Liver (tissue), 9 donors: Measurements from ENCODE around the gene PPARD. TPM values are rescaled to one million over a fixed set of nuclear protein-coding genes. Genes with fewer than 3 reads are reported as not detected.

Source experiments
- DNase-seq: peaks from one replicate; pipeline ENCODE4 v3.0.0-alpha.2; 2017; ENCODE audit warnings: low spot score
- H3K27ac ChIP-seq, 2 donors: one replicate each; pipeline ENCODE4 v1.7.0; 2013; ENCODE audit warnings: inconsistent platforms in 2 of 2, low read length in 2 of 2, control low read depth in 1 of 2, low read depth in 1 of 2, mild to moderate bottlenecking in 1 of 2
- H3K27me3 ChIP-seq, 4 donors: one replicate each; pipeline versions ENCODE4 v1.6.1 to v1.7.0; 2013; ENCODE audit warnings: low read length in 3 of 4, inconsistent platforms in 1 of 4, mild to moderate bottlenecking in 1 of 4, moderate library complexity in 1 of 4; ENCODE audit not compliant: control insufficient read depth in 4 of 4, insufficient read depth in 4 of 4
- H3K36me3 ChIP-seq, 4 donors: one replicate each; pipeline versions ENCODE4 v1.6.1 to v1.7.0; 2013; ENCODE audit warnings: low read length in 3 of 4, mild to moderate bottlenecking in 3 of 4, low read depth in 1 of 4, moderate library complexity in 1 of 4; ENCODE audit not compliant: control insufficient read depth in 4 of 4, insufficient read depth in 3 of 4
- H3K4me1 ChIP-seq, 4 donors: one replicate each; pipeline versions ENCODE4 v1.6.1 to v1.7.0; 2013; ENCODE audit warnings: low read length in 3 of 4, mild to moderate bottlenecking in 3 of 4, moderate library complexity in 1 of 4; ENCODE audit not compliant: control insufficient read depth in 4 of 4, insufficient read depth in 4 of 4
- H3K4me3 ChIP-seq, 3 donors: one replicate each; pipeline versions ENCODE4 v1.6.1 to v1.7.0; 2013; ENCODE audit warnings: low read length in 3 of 3, control low read depth in 1 of 3, low read depth in 1 of 3, mild to moderate bottlenecking in 1 of 3
- H3K9ac ChIP-seq, 2 donors: one replicate each; pipeline ENCODE4 v1.7.0; 2013; ENCODE audit warnings: low read length in 2 of 2, mild to moderate bottlenecking in 2 of 2, moderate library complexity in 2 of 2, control low read depth in 1 of 2, low read depth in 1 of 2
- H3K9me3 ChIP-seq, 4 donors: one replicate each; pipeline versions ENCODE4 v1.6.1 to v1.7.0; 2013; ENCODE audit warnings: low read length in 3 of 4; ENCODE audit not compliant: control insufficient read depth in 4 of 4
- ATF3 ChIP-seq: IDR thresholded peaks from 2 replicates; pipeline ENCODE4 v1.6.1; 2016; ENCODE audit warnings: antibody characterized with exemption
- CTCF ChIP-seq: fragments of 150-350 bp; IDR thresholded peaks from 2 replicates; pipeline ENCODE4 v1.5.1; 2017; ENCODE audit warnings: improper control_type of control experiment, low read depth, low read length; ENCODE audit not compliant: missing input control
- EGR1 ChIP-seq, 2 donors: IDR thresholded peaks; 2 replicates each; pipeline ENCODE4 v1.6.1; 2016 to 2018; ENCODE audit warnings: antibody characterized with exemption in 2 of 2, low read depth in 2 of 2
- HNF4A ChIP-seq, 2 donors: conservative IDR thresholded peaks; 2 replicates each; pipeline ENCODE4 v1.6.1; 2016; ENCODE audit warnings: antibody characterized with exemption in 2 of 2, mild to moderate bottlenecking in 2 of 2
- HNF4G ChIP-seq: IDR thresholded peaks from 2 replicates; pipeline ENCODE4 v1.6.1; 2016; ENCODE audit warnings: antibody characterized with exemption
- JUND ChIP-seq, 2 donors: IDR thresholded peaks; 2 replicates each; pipeline ENCODE4 v1.6.1; 2016; ENCODE audit warnings: antibody characterized with exemption in 2 of 2
- MAX ChIP-seq: IDR thresholded peaks from 2 replicates; pipeline ENCODE4 v1.6.1; 2016; ENCODE audit warnings: antibody characterized with exemption
- NR2F2 ChIP-seq: IDR thresholded peaks from 2 replicates; pipeline ENCODE4 v1.6.1; 2016; ENCODE audit warnings: antibody characterized with exemption
- RAD21 ChIP-seq, 2 donors: IDR thresholded peaks; 2 replicates each; pipeline ENCODE4 v1.6.1; 2016; ENCODE audit warnings: antibody characterized with exemption in 2 of 2, mild to moderate bottlenecking in 2 of 2
- REST ChIP-seq: IDR thresholded peaks from 2 replicates; pipeline ENCODE4 v1.6.1; 2016; ENCODE audit warnings: antibody characterized with exemption, mild to moderate bottlenecking
- SP1 ChIP-seq: IDR thresholded peaks from 2 replicates; pipeline ENCODE4 v1.6.1; 2018; ENCODE audit warnings: antibody characterized with exemption, mild to moderate bottlenecking
- YY1 ChIP-seq: IDR thresholded peaks from 2 replicates; pipeline ENCODE4 v1.6.1; 2016; ENCODE audit warnings: antibody characterized with exemption, mild to moderate bottlenecking
- ZBTB33 ChIP-seq: IDR thresholded peaks from 2 replicates; pipeline ENCODE4 v1.6.1; 2016; ENCODE audit warnings: antibody characterized with exemption
- WGBS: extraction: QIAGEN DNeasy Blood & Tissue Kit; methylation state at CpG from one replicate; pipeline ENCODE4 v1.1.7; 2013; 5-methylcytosine and 5-hydroxymethylcytosine counted together
- polyA plus RNA-seq, 2 donors: library from polyadenylated mRNA; stranded (reverse) in 1 of 2; unstranded in 1 of 2; fragments of 200-250 nt in 1 of 2; fragments of >200 nt in 1 of 2; fragmentation: Nextera tagmentation in 1 of 2; extraction: Ambion mirVana in 1 of 2; gene quantifications; one replicate each; pipeline versions ENCODE4 v1.2.1 to v1.2.3, GENCODE V29; 2013 to 2015
- total RNA-seq, 2 donors: library from RNA; depleted of rRNA; stranded (reverse); fragments of >200 nt; gene quantifications; one replicate each; pipeline ENCODE4 v1.2.3, GENCODE V29; 2014
- donor health status: healthy.
- donor health status: healthy.
- donor health status: healthy.
- donor health status: healthy.
- donor health status: healthy.

PPARD gene
- total and polyA plus RNA-seq, 4 donors: 2.1 to 7.8 (median 5.1) TPM

GRCh38 chr6:35453236-35453635 is 110.9 kb downstream of the PPARD start:
- Histone ChIP-seq H3K4me1 (peaks cover 5 to 19% (median 14%) of the 10 kb centered on the region in 4 donors), H3K4me3 (no peak overlapping the region), H3K27ac (no peak overlapping the region), H3K36me3 (no peaks in the 10 kb centered on the region), H3K27me3 (no peaks in the 10 kb centered on the region), H3K9ac (no peak overlapping the region), H3K9me3 (no peaks in the 10 kb centered on the region)
- no peak for DNase-seq
- TF ChIP-seq RAD21 (IDR thresholded peaks at IDR 0.05): no peak
- WGBS: 46% methylated on average over 3 of the region's 3 CpGs

- H3K36me3 ChIP-seq: no peaks in the 10 kb centered on the region
- TF ChIP-seq NR2F2 (no peak), RAD21 (IDR thresholded peaks at IDR 0.05) (no peak), ATF3 (no peak), JUND (IDR thresholded peaks at IDR 0.05) (no peak), HNF4A (conservative IDR thresholded peaks at IDR 0.05) (no peak), REST (no peak), YY1 (no peak), MAX (no peak), EGR1 (IDR thresholded peaks at IDR 0.05; ENCODE audit: low read depth in 2 of 2) (no peak)
- DNase-seq: no peak
- peaks cover 5 to 19% (median 14%) of the 10 kb centered on the region in 4 donors for H3K4me1 ChIP-seq
- no peak overlapping the region for H3K4me3 ChIP-seq
- H3K9me3 ChIP-seq: no peaks in the 10 kb centered on the region
- WGBS: 94% methylated on average over 9 of the region's 9 CpGs
- H3K27me3 ChIP-seq: no peaks in the 10 kb centered on the region
- H3K27ac ChIP-seq: no peak overlapping the region
- no peak overlapping the region for H3K9ac ChIP-seq
Observed at GRCh38 chr6:35454391-35455110, 112.2 kb downstream of the PPARD start.

GRCh38 chr6:35457907-35458306 is 115.5 kb downstream of the PPARD start:
- H3K27ac ChIP-seq: no peak overlapping the region
- H3K9me3 ChIP-seq: no peaks in the 10 kb centered on the region
- H3K9ac ChIP-seq: no peak overlapping the region
- peaks cover 0 to 7% (median 4%) of the 10 kb centered on the region in 4 donors for H3K4me1 ChIP-seq
- no peak overlapping the region for H3K4me3 ChIP-seq
- WGBS: 85% methylated on average over 4 of the region's 4 CpGs
- DNase-seq: no peak
- no peaks in the 10 kb centered on the region for H3K36me3 ChIP-seq
- TF ChIP-seq ZBTB33 (no peak), REST (no peak), YY1 (no peak), MAX (no peak), HNF4G (no peak), CTCF (no peak), SP1 (no peak)
- no peaks in the 10 kb centered on the region for H3K27me3 ChIP-seq
